SK-N-SH (cell line): Measurements from ENCODE around the gene RAB3D. TPM values are rescaled to one million over a fixed set of nuclear protein-coding genes. Genes with fewer than 3 reads are reported as not detected.
"Not testable (repeated sequence)": the region's sequence is repeated elsewhere in the genome, so short reads cannot be mapped to it uniquely, and the experiment has no call there.

Source experiments
- CTCF ChIA-PET: fragments of 300-600, 350-600 bp; formaldehyde crosslinking; extraction: SDS; loops from one replicate; lab custom pipeline; 2021; lab: Yijun Ruan, JAX
- POLR2A ChIA-PET: fragments of 350-600 bp; sonication (Branson Sonifier 250); formaldehyde crosslinking; extraction: SDS; loops from one replicate; lab custom pipeline; 2020; ENCODE audit warnings: antibody characterized with exemption, inconsistent platforms; lab: Yijun Ruan, JAX
- DNase-seq: peaks from one replicate; pipeline ENCODE4 v3.0.0; 2012
- H2AFZ ChIP-seq: fragments of 200-600 bp; sonication (generic); 2 replicates; pipeline ENCODE4 v1.8.1; 2016; ENCODE audit warnings: antibody characterized with exemption, mild to moderate bottlenecking, low read depth
- H3F3A ChIP-seq: fragments of 200-600 bp; sonication (generic); replicated peaks from 2 replicates; pipeline ENCODE3; 2016; ENCODE audit warnings: antibody characterized with exemption, mild to moderate bottlenecking; ENCODE audit not compliant: insufficient read depth
- H3K27ac ChIP-seq, 2 experiments: fragments of 200-500 bp in 1 of 2; fragments of 200-600 bp in 1 of 2; sonication (Bioruptor generic) in 1 of 2; sonication (generic), shearing (Covaris generic) in 1 of 2; 2 replicates each; pipeline versions ENCODE4 v1.5.1 to v1.6.1; 2014 to 2016; ENCODE audit warnings: low read depth in 2 of 2, inconsistent platforms in 1 of 2, low read length in 1 of 2, mild to moderate bottlenecking in 1 of 2, mixed read lengths in 1 of 2
- H3K27me3 ChIP-seq: fragments of 200-600 bp; sonication (generic), shearing (Covaris generic); 2 replicates; pipeline ENCODE4 v1.6.1; 2016; ENCODE audit warnings: mixed run types; ENCODE audit not compliant: insufficient read depth
- H3K36me3 ChIP-seq, 2 experiments: fragments of 200-500 bp in 1 of 2; fragments of 200-600 bp in 1 of 2; sonication (Bioruptor generic) in 1 of 2; sonication (generic) in 1 of 2; replicated peaks in 1 of 2; 2 replicates each; pipeline versions ENCODE3 to v1.5.1; 2014 to 2016; ENCODE audit warnings: low read length in 1 of 2, mild to moderate bottlenecking in 1 of 2; ENCODE audit not compliant: insufficient read depth in 2 of 2, control insufficient read depth in 1 of 2
- H3K4me1 ChIP-seq, 2 experiments: fragments of 200-500 bp in 1 of 2; fragments of 200-600 bp in 1 of 2; sonication (Bioruptor generic) in 1 of 2; sonication (generic), shearing (Covaris generic) in 1 of 2; 2 replicates each; pipeline versions ENCODE4 v1.5.1 to v1.6.1; 2014 to 2016; ENCODE audit warnings: low read depth in 1 of 2, low read length in 1 of 2, mixed run types in 1 of 2; ENCODE audit not compliant: insufficient read depth in 2 of 2, control insufficient read depth in 1 of 2
- H3K4me2 ChIP-seq: fragments of 200-600 bp; sonication (generic), shearing (Covaris generic); 2 replicates; pipeline ENCODE4 v1.6.1; 2017; ENCODE audit warnings: mixed run types
- H3K4me3 ChIP-seq, 2 experiments: fragments of 200-500 bp in 1 of 2; fragments of 200-600 bp in 1 of 2; sonication (Bioruptor generic) in 1 of 2; sonication (generic), shearing (Covaris generic) in 1 of 2; 2 replicates each; pipeline versions ENCODE4 v1.5.1 to v1.8.1; 2014 to 2016; ENCODE audit warnings: low read depth in 2 of 2, inconsistent platforms in 1 of 2, low read length in 1 of 2, mild to moderate bottlenecking in 1 of 2, mixed read lengths in 1 of 2, moderate library complexity in 1 of 2
- H3K79me2 ChIP-seq: fragments of 200-600 bp; sonication (generic); 2 replicates; pipeline ENCODE4 v1.8.1; 2017; ENCODE audit warnings: mild to moderate bottlenecking; ENCODE audit not compliant: insufficient read depth
- H3K9ac ChIP-seq: fragments of 200-600 bp; sonication (generic); 2 replicates; pipeline ENCODE4 v1.6.1; 2017; ENCODE audit warnings: mixed run types
- H3K9me2 ChIP-seq: fragments of 200-600 bp; sonication (generic); 2 replicates; pipeline ENCODE4 v1.6.1; 2017; ENCODE audit warnings: mixed run types
- H3K9me3 ChIP-seq: fragments of 200-600 bp; sonication (generic); 2 replicates; pipeline ENCODE4 v1.6.1; 2017; ENCODE audit warnings: mixed run types, mild to moderate bottlenecking, moderate library complexity
- H4K20me1 ChIP-seq: fragments of 200-600 bp; sonication (generic); 2 replicates; pipeline ENCODE4 v1.6.1; 2017; ENCODE audit warnings: mild to moderate bottlenecking, mixed run types; ENCODE audit not compliant: insufficient read depth
- CHD2 ChIP-seq: fragments of 150-350 bp; IDR thresholded peaks from 2 replicates; pipeline ENCODE4 v1.6.1; 2018; ENCODE audit warnings: low read length; ENCODE audit not compliant: partially characterized antibody
- EZH2phosphoT487 ChIP-seq: fragments of 200-600 bp; sonication (generic); IDR thresholded peaks from 2 replicates; pipeline ENCODE4 v1.6.1; 2017; ENCODE audit warnings: low read depth, mixed run types, mild to moderate bottlenecking, antibody characterized with exemption, moderate library complexity, borderline replicate concordance
- FOSL2 ChIP-seq: IDR thresholded peaks from 2 replicates; pipeline ENCODE4 v1.4.0; 2012; ENCODE audit warnings: low read depth, mild to moderate bottlenecking, moderate library complexity, borderline replicate concordance
- GABPA ChIP-seq: IDR thresholded peaks from 2 replicates; pipeline ENCODE4 v1.4.0; 2012; ENCODE audit warnings: low read depth, mild to moderate bottlenecking
- JUND ChIP-seq: IDR thresholded peaks from 2 replicates; pipeline ENCODE4 v1.4.0; 2012
- MXI1 ChIP-seq: IDR thresholded peaks from 2 replicates; pipeline ENCODE4 v1.6.1; 2012; ENCODE audit warnings: mild to moderate bottlenecking, low read depth, low read length, improper control_type of control experiment
- NRF1 ChIP-seq: IDR thresholded peaks from 2 replicates; pipeline ENCODE4 v1.6.1; 2012; ENCODE audit warnings: low read depth, mild to moderate bottlenecking, low read length
- POLR2AphosphoS5 ChIP-seq: IDR thresholded peaks from 2 replicates; pipeline ENCODE4 v1.6.1; 2012; ENCODE audit warnings: low read depth, low read length
- RXRA ChIP-seq: IDR thresholded peaks from 2 replicates; pipeline ENCODE4 v1.4.0; 2012; ENCODE audit warnings: low read depth, mild to moderate bottlenecking, borderline replicate concordance
- SIN3A ChIP-seq: IDR thresholded peaks from 2 replicates; pipeline ENCODE4 v1.6.1; 2012; ENCODE audit warnings: low read depth, mild to moderate bottlenecking, low read length, moderate library complexity, borderline replicate concordance
- TCF12 ChIP-seq: IDR thresholded peaks from 2 replicates; pipeline ENCODE4 v1.4.0; 2012
- YY1 ChIP-seq: IDR thresholded peaks from 2 replicates; pipeline ENCODE4 v1.4.0; 2012; ENCODE audit warnings: low read depth, mild to moderate bottlenecking
- WGBS: methylation state at CpG from one replicate; pipeline ENCODE4 v1.1.6; 2017; ENCODE audit warnings: low lambda C conversion rate; 5-methylcytosine and 5-hydroxymethylcytosine counted together
- polyA plus RNA-seq, 3 experiments: library from polyadenylated mRNA; depleted of rRNA; stranded (reverse); fragments of >200 nt; gene quantifications; 2 replicates each; pipeline ENCODE4 v1.2.3, GENCODE V29; 2012
- TF ChIP-seq, protein P1 (sequence below): IDR thresholded peaks from 2 replicates; pipeline ENCODE4 v1.6.1; 2012; ENCODE audit warnings: mild to moderate bottlenecking, low read depth, low read length, moderate library complexity

RAB3D gene
- polyA plus RNA-seq, 1 of the 3 experiments (the other 2 are of a cell fraction) = 27.0 TPM

- Histone ChIP-seq H3K4me3 (peak overlapping the region; percentile 48 to 70), H3K27ac (no peak overlapping the region), H3K9me3 (no peaks in the 10 kb centered on the region), H3K4me2 (peak overlapping the region; percentile 96), H3F3A (no peaks in the 10 kb centered on the region), H3K27me3 (no peaks in the 10 kb centered on the region), H4K20me1 (no peaks in the 10 kb centered on the region), H3K9me2 (no peaks in the 10 kb centered on the region), H3K79me2 (peaks cover 5% of the 10 kb centered on the region), H3K9ac (peak overlapping the region; percentile 63; the same call in 1 of the 2 replicates), H3K4me1 (peaks cover 0 to 18% of the 10 kb centered on the region in 2 experiments; a peak in 1 of 4 replicates), H3K36me3 (no peaks in the 10 kb centered on the region), H2AFZ (no peak overlapping the region)
- 91% methylated on average over 4 of the region's 6 CpGs for WGBS
- TF ChIP-seq RXRA (no peak), TCF12 (no peak), FOSL2 (no peak), POLR2AphosphoS5 (no peak), YY1 (no peak), JUND (no peak), GABPA (no peak), SIN3A (no peak), EZH2phosphoT487 (no peak), CHD2 (no peak)
- TF ChIP-seq, protein P1, sequence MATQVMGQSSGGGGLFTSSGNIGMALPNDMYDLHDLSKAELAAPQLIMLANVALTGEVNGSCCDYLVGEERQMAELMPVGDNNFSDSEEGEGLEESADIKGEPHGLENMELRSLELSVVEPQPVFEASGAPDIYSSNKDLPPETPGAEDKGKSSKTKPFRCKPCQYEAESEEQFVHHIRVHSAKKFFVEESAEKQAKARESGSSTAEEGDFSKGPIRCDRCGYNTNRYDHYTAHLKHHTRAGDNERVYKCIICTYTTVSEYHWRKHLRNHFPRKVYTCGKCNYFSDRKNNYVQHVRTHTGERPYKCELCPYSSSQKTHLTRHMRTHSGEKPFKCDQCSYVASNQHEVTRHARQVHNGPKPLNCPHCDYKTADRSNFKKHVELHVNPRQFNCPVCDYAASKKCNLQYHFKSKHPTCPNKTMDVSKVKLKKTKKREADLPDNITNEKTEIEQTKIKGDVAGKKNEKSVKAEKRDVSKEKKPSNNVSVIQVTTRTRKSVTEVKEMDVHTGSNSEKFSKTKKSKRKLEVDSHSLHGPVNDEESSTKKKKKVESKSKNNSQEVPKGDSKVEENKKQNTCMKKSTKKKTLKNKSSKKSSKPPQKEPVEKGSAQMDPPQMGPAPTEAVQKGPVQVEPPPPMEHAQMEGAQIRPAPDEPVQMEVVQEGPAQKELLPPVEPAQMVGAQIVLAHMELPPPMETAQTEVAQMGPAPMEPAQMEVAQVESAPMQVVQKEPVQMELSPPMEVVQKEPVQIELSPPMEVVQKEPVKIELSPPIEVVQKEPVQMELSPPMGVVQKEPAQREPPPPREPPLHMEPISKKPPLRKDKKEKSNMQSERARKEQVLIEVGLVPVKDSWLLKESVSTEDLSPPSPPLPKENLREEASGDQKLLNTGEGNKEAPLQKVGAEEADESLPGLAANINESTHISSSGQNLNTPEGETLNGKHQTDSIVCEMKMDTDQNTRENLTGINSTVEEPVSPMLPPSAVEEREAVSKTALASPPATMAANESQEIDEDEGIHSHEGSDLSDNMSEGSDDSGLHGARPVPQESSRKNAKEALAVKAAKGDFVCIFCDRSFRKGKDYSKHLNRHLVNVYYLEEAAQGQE = no peak
- ChIA-PET CTCF (no interaction called here), POLR2A (no interaction called here)
- no peak for DNase-seq
Observed at GRCh38 chr19:11356074-11356397, 16.6 kb upstream of the RAB3D start.

DNA sequence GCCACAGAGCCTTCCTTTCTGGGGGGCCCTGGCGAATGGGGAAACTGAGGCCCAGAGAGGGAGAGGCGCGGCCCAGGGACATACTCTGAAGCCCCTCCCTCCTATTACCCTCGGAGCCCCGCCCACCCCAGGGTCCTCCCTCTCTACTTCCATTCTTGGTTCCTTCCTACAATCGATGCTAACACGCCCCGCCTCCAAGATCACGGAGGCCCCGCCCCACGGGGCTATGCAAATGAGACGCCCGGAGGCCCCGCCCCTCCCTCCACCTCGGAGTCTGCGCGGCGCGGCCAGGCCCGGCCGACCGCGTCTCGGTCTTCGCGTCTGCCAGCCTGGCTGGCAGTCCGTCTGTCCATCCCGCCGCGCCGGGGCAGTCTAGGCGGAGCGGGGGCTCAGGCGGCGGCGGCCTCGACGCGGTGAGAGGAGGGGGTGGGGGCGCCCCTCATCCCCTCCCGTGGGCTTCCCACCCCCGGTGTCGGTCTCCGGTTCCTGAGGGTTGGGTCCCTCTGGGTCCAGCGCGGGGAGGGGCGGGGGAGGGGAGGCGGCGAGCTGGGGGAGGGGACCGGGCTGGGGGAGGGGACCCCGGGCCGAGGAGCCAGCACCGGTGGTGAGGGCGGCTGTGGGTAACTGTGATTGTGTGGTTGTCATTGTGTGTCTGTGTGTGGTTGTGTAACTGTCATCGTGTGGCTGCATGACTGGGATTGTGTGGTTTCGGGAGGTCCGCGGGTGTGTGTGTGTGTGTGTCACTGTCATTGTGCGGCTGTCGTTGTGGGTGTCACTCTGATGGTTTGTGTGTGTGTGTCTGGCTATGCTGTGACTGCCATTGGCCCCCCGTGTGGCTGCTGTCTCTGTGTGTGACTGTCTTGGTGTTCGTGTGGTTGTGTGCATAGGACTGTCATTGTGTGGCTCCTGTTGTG is 16.0 kb upstream of the RAB3D start, which contains the start of gene PLPPR2:
Gene PLPPR2, plus strand, starts transcription at position 273 of the 914 bp plus-strand sequence. CDS start 2,242 bp downstream, outside the sequence.
- Histone ChIP-seq H2AFZ (0 out of 2 replicates have a peak within 1 kb of the TSS, but pooled peaks have one; percentile 53), H3K27me3 (no peaks in the 10 kb centered on the region), H3K27ac (no peak within 1 kb of the TSS; a peak in 1 of 4 replicates), H3K36me3 (no peaks in the 10 kb centered on the region), H3K4me2 (peak within 1 kb of the TSS; percentile 96), H3K4me1 (peaks cover 0 to 18% of the 10 kb centered on the region in 2 experiments; a peak in 1 of 4 replicates), H3K4me3 (peak within 1 kb of the TSS; percentile 48 to 70), H3K79me2 (peaks cover 5% of the 10 kb centered on the region), H3K9me2 (no peaks in the 10 kb centered on the region), H3K9me3 (no peaks in the 10 kb centered on the region), H3F3A (no peaks in the 10 kb centered on the region), H3K9ac (peak within 1 kb of the TSS; percentile 63; the same call in 1 of the 2 replicates), H4K20me1 (no peaks in the 10 kb centered on the region)
- TF ChIP-seq NRF1 = peak; percentile 76
- TF ChIP-seq, protein P1 = 0 out of 2 replicates have a peak, but pooled peaks have one; percentile 18
- TF ChIP-seq POLR2AphosphoS5 = peak; percentile 53; the same call in 1 of the 2 replicates
- peak; percentile 42; the same call in 1 of the 2 replicates for TF ChIP-seq MXI1
- TF ChIP-seq CHD2 = no peak
- ChIA-PET POLR2A (no interaction called here), CTCF (no interaction called here)
- WGBS = 1% methylated on average over 31 of the region's 62 CpGs
- DNase-seq = peak; percentile 98

DNA sequence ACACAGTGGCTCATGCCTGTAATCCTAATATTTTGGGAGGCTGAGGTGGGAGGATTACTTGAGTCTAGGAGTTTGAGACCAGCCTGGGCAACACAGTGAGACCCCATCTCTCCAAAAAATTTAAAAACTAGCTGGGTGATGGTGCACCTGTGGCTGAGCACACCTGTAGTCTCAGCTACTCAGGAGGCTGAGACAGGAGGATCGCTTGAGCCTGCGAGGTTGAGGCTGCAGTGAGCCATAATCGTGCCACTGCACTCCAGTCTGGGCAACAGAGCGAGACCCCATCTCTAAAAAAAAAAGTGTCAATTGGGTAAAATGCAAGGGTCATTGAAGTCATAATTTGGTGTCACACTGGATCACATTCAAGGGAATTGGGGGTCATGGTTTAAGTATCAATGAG is 14.6 kb upstream of the RAB3D start:
- H3K9ac ChIP-seq, POLR2A ChIA-PET, H2AFZ ChIP-seq, H3K27me3 ChIP-seq, H3K36me3 ChIP-seq, H3K27ac ChIP-seq, H4K20me1 ChIP-seq, H3K79me2 ChIP-seq, H3K9me3 ChIP-seq, H3F3A ChIP-seq, H3K9me2 ChIP-seq, H3K4me2 ChIP-seq, DNase-seq, H3K4me3 ChIP-seq: not testable (repeated sequence)
- WGBS = 94% methylated on average over 4 of the region's 4 CpGs
- peaks cover 0 to 18% of the 10 kb centered on the region in 2 experiments; a peak in 1 of 4 replicates for H3K4me1 ChIP-seq
- CTCF ChIA-PET = interaction anchor here (0.7 to 1.6 kb wide), 4 partner anchors 15 to 607 kb away, joined by 3 to 4 read pairs (median 3); partner anchors contain the start of gene ODAD3
